Transverse colon (tissue), 4 donors: ENCODE results near the gene INCA1.

Source experiments
- CTCF ChIP-seq, 5 experiments: fragments of 200-600 bp in 3 of 5; fragments of 450-650 bp in 2 of 5; sonication (generic) in 3 of 5; IDR thresholded peaks; 1 replicate in 2 of 5; 2 replicates in 3 of 5; pipeline ENCODE4 v1.5.1; 2016 to 2017; ENCODE audit warnings: antibody characterized with exemption in 5 of 5, inconsistent platforms in 3 of 5, mild to moderate bottlenecking in 2 of 5, moderate library complexity in 1 of 5
- EP300 ChIP-seq: sonication (generic); formaldehyde crosslinking; IDR thresholded peaks from one replicate; pipeline ENCODE4 v1.6.1; 2017; ENCODE audit warnings: antibody characterized with exemption, low read depth
- POLR2A ChIP-seq: fragments of 450-650 bp; IDR thresholded peaks from one replicate; pipeline ENCODE4 v1.6.1; 2016; ENCODE audit warnings: antibody characterized with exemption, mild to moderate bottlenecking, moderate library complexity
- POLR2AphosphoS5 ChIP-seq, 3 donors: sonication (generic); formaldehyde crosslinking; IDR thresholded peaks; one replicate each; pipeline ENCODE4 v1.6.1; 2016; ENCODE audit warnings: antibody characterized with exemption in 3 of 3

GRCh38 chr17:5033352-5034015 is 36.2 kb upstream of the INCA1 start:
- TF ChIP-seq CTCF (IDR thresholded peaks at IDR 0.05) (no peak), POLR2A (no peak), POLR2AphosphoS5 (IDR thresholded peaks at IDR 0.05) (no peak), EP300 (no peak)
